H9 (cell line): Measurements from ENCODE around the gene OR2B2. TPM values are rescaled to one million over a fixed set of nuclear protein-coding genes. Genes with fewer than 3 reads are reported as not detected.

Source experiments
- DNase-seq: peaks from one replicate; pipeline ENCODE4 v3.0.0-alpha.2; 2017
- H2AFZ ChIP-seq: one replicate; pipeline ENCODE4 v1.6.1; 2013; ENCODE audit warnings: mild to moderate bottlenecking, low read length, control low read depth, moderate library complexity
- H2AK5ac ChIP-seq: 2 replicates; pipeline ENCODE4 v1.6.1; 2013; ENCODE audit warnings: low read length, control low read depth, mixed read lengths; ENCODE audit not compliant: insufficient read length
- H2BK120ac ChIP-seq: one replicate; pipeline ENCODE4 v1.6.1; 2013; ENCODE audit warnings: low read depth, mild to moderate bottlenecking, low read length, control low read depth, inconsistent platforms; ENCODE audit not compliant: poor library complexity, severe bottlenecking
- H2BK12ac ChIP-seq: 2 replicates; pipeline ENCODE4 v1.6.1; 2013; ENCODE audit warnings: low read length, control low read depth, mixed read lengths, low read depth; ENCODE audit not compliant: insufficient read length
- H2BK15ac ChIP-seq: 2 replicates; pipeline ENCODE4 v1.6.1; 2013; ENCODE audit warnings: low read depth, low read length, control low read depth
- H2BK20ac ChIP-seq: one replicate; pipeline ENCODE4 v1.6.1; 2013; ENCODE audit warnings: low read depth, mild to moderate bottlenecking, low read length, control low read depth, inconsistent platforms; ENCODE audit not compliant: poor library complexity, severe bottlenecking
- H2BK5ac ChIP-seq: 2 replicates; pipeline ENCODE4 v1.6.1; 2013; ENCODE audit warnings: low read length, control low read depth, mixed read lengths; ENCODE audit not compliant: insufficient read length
- H3K14ac ChIP-seq: 2 replicates; pipeline ENCODE4 v1.6.1; 2013; ENCODE audit warnings: low read length, control low read depth; ENCODE audit not compliant: insufficient read depth
- H3K18ac ChIP-seq: 2 replicates; pipeline ENCODE4 v1.6.1; 2013; ENCODE audit warnings: low read depth, mild to moderate bottlenecking, mixed read lengths, low read length, control low read depth; ENCODE audit not compliant: insufficient read length
- H3K23ac ChIP-seq: 2 replicates; pipeline ENCODE4 v1.6.1; 2013; ENCODE audit warnings: low read length, control low read depth, mixed read lengths, low read depth; ENCODE audit not compliant: insufficient read length
- H3K23me2 ChIP-seq: 2 replicates; pipeline ENCODE4 v1.6.1; 2013; ENCODE audit warnings: low read depth, mild to moderate bottlenecking, mixed read lengths, low read length, control low read depth; ENCODE audit not compliant: insufficient read length, poor library complexity, severe bottlenecking
- H3K27ac ChIP-seq: 2 replicates; pipeline ENCODE4 v1.5.1; 2013; ENCODE audit warnings: low read length, control low read depth, mixed read lengths, low read depth; ENCODE audit not compliant: insufficient read length
- H3K27me3 ChIP-seq: 2 replicates; pipeline ENCODE4 v1.6.1; 2013; ENCODE audit warnings: low read length, control low read depth, inconsistent platforms; ENCODE audit not compliant: insufficient read depth
- H3K4ac ChIP-seq: 2 replicates; pipeline ENCODE4 v1.6.1; 2013; ENCODE audit warnings: low read depth, mild to moderate bottlenecking, control low read depth, inconsistent platforms, low read length, moderate library complexity
- H3K4me1 ChIP-seq: 2 replicates; pipeline ENCODE4 v1.6.1; 2013; ENCODE audit warnings: low read length, control low read depth, inconsistent platforms; ENCODE audit not compliant: insufficient read depth
- H3K4me2 ChIP-seq: 2 replicates; pipeline ENCODE4 v1.6.1; 2013; ENCODE audit warnings: low read length, control low read depth, mixed read lengths; ENCODE audit not compliant: insufficient read length, insufficient read depth
- H3K56ac ChIP-seq: 2 replicates; pipeline ENCODE4 v1.6.1; 2013; ENCODE audit warnings: low read depth, mild to moderate bottlenecking, mixed read lengths, low read length, control low read depth; ENCODE audit not compliant: insufficient read length
- H3K79me1 ChIP-seq: 2 replicates; pipeline ENCODE4 v1.6.1; 2013; ENCODE audit warnings: low read depth, mild to moderate bottlenecking, moderate library complexity, low read length, control low read depth, inconsistent platforms; ENCODE audit not compliant: insufficient read depth, poor library complexity, severe bottlenecking
- H3K79me2 ChIP-seq: 2 replicates; pipeline ENCODE4 v1.6.1; 2013; ENCODE audit warnings: low read length, control low read depth, inconsistent platforms; ENCODE audit not compliant: insufficient read depth
- H3K9ac ChIP-seq: 2 replicates; pipeline ENCODE4 v1.6.1; 2013; ENCODE audit warnings: low read length, control low read depth, mixed read lengths; ENCODE audit not compliant: insufficient read length; ENCODE audit errors: extremely low read depth
- H3K9me3 ChIP-seq: one replicate; pipeline ENCODE4 v1.6.1; 2013; ENCODE audit warnings: low read depth, low read length, inconsistent platforms; ENCODE audit not compliant: control insufficient read depth
- H3T11ph ChIP-seq: one replicate; pipeline ENCODE4 v1.6.1; 2013; ENCODE audit warnings: mild to moderate bottlenecking, low read length, control low read depth, inconsistent platforms
- H4K20me1 ChIP-seq: one replicate; pipeline ENCODE4 v1.6.1; 2013; ENCODE audit not compliant: control insufficient read depth, insufficient read length, insufficient read depth
- H4K5ac ChIP-seq: 2 replicates; pipeline ENCODE4 v1.6.1; 2013; ENCODE audit warnings: low read depth, mild to moderate bottlenecking, mixed read lengths, low read length, control low read depth; ENCODE audit not compliant: insufficient read length
- H4K8ac ChIP-seq: replicated peaks from 2 replicates; pipeline ENCODE4 v1.6.1; 2013; ENCODE audit warnings: low read length, control low read depth, mixed read lengths, low read depth; ENCODE audit not compliant: insufficient read length
- H4K91ac ChIP-seq: 2 replicates; pipeline ENCODE4 v1.6.1; 2013; ENCODE audit warnings: low read depth, mild to moderate bottlenecking, moderate library complexity, mixed read lengths, low read length, control low read depth; ENCODE audit not compliant: insufficient read length
- H3K27ac Mint-ChIP-seq, 3 experiments: 2 replicates in 2 of 3; 3 replicates in 1 of 3; pipeline ENCODE4 v1.8.0; 2020 to 2021; ENCODE audit warnings: mixed read lengths in 3 of 3, mild to moderate bottlenecking in 1 of 3, moderate library complexity in 1 of 3
- H3K27me3 Mint-ChIP-seq: 2 replicates; pipeline ENCODE4 v1.8.0; 2021; ENCODE audit warnings: low read depth, mild to moderate bottlenecking, moderate library complexity, mixed read lengths
- H3K36me3 Mint-ChIP-seq, 3 experiments: 2 replicates in 2 of 3; 3 replicates in 1 of 3; pipeline ENCODE4 v1.8.0; 2020 to 2021; ENCODE audit warnings: low read depth in 3 of 3, mixed read lengths in 3 of 3; ENCODE audit not compliant: insufficient read depth in 1 of 3
- H3K4me1 Mint-ChIP-seq, 2 experiments: 2 replicates each; pipeline ENCODE4 v1.8.0; 2020; ENCODE audit warnings: mixed read lengths in 2 of 2
- H3K4me3 Mint-ChIP-seq, 2 experiments: 2 replicates in 1 of 2; 3 replicates in 1 of 2; pipeline ENCODE4 v1.8.0; 2020 to 2021; ENCODE audit warnings: mild to moderate bottlenecking in 2 of 2, mixed read lengths in 2 of 2, moderate library complexity in 1 of 2
- H3K9me3 Mint-ChIP-seq, 2 experiments: 2 replicates in 1 of 2; 3 replicates in 1 of 2; pipeline ENCODE4 v1.8.0; 2020; ENCODE audit warnings: mild to moderate bottlenecking in 2 of 2, mixed read lengths in 2 of 2, moderate library complexity in 1 of 2
- WGBS: extraction: QIAGEN DNeasy Blood & Tissue Kit; methylation state at CpG from one replicate; pipeline ENCODE4 v1.1.7; 2013; ENCODE audit warnings: missing lambda C conversion rate, low lambda C conversion rate, mixed read lengths; ENCODE audit not compliant: insufficient read length; ENCODE audit errors: extremely low coverage; 5-methylcytosine and 5-hydroxymethylcytosine counted together
- total RNA-seq: library from RNA; stranded (reverse); gene quantifications from 2 replicates; pipeline ENCODE4 v1.2.1, GENCODE V29; 2021
- TF ChIP-seq, protein P1 (sequence below): fragments of 200-600 bp; sonication (generic); conservative IDR thresholded peaks from 3 replicates; pipeline ENCODE4 v1.8.0; 2021; ENCODE audit warnings: antibody characterized with exemption, mild to moderate bottlenecking

Gene OR2B2
- total RNA-seq, 1 experiment from 2014 or later, result not detected

DNA sequence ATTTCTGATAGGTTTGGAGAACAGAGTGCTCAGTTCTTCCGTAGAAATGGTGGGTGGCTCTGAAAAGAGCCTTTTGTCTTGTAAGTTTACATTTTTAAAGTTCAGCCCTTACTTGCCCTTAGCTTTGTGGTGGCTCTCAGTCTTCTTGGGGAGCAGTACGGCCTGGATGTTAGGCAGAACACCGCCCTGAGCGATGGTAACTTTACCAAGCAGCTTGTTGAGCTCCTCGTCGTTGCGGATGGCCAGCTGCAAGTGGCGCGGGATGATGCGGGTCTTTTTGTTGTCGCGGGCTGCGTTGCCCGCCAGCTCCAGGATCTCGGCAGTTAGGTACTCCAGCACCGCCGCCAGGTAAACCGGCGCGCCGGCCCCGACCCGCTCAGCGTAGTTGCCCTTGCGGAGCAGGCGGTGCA lies 19.5 kb downstream of the OR2B2 start:
- H3K27me3 ChIP-seq, result no peaks in the 10 kb centered on the region
- H3K18ac ChIP-seq, result peak overlapping the region; percentile 79
- H3K4me2 ChIP-seq, result peak overlapping the region; percentile 62
- H4K91ac ChIP-seq, result no peak overlapping the region
- peak overlapping the region; percentile 99 to 100 (median 99) for H3K27ac Mint-ChIP-seq
- no peak overlapping the region for H2BK120ac ChIP-seq
- H3K4me1 ChIP-seq, result peaks cover 5% of the 10 kb centered on the region
- H3K9ac ChIP-seq, result peak overlapping the region; percentile 99
- peak overlapping the region; percentile 48 for H2BK5ac ChIP-seq
- H3K23ac ChIP-seq, result no peak overlapping the region
- no peak overlapping the region for H2BK15ac ChIP-seq
- H3K23me2 ChIP-seq, result peaks cover 19% of the 10 kb centered on the region
- H4K8ac ChIP-seq, result no peak overlapping the region
- no peaks in the 10 kb centered on the region for H3K79me2 ChIP-seq
- no peak overlapping the region for H4K5ac ChIP-seq
- WGBS, result no CpG with 5 or more reads among the region's 26 CpGs
- H2BK12ac ChIP-seq, result no peak overlapping the region
- H3T11ph ChIP-seq, result no peak overlapping the region
- H3K14ac ChIP-seq, result peak overlapping the region; percentile 83
- peaks cover 9% of the 10 kb centered on the region; the same call in 1 of the 2 replicates for H3K27me3 Mint-ChIP-seq
- peaks cover 0 to 3% of the 10 kb centered on the region in 2 experiments; a peak in 1 of 5 replicates for H3K9me3 Mint-ChIP-seq
- no peaks in the 10 kb centered on the region for H3K79me1 ChIP-seq
- H3K27ac ChIP-seq, result peak overlapping the region; percentile 91
- H3K9me3 ChIP-seq, result no peaks in the 10 kb centered on the region
- H3K56ac ChIP-seq, result peak overlapping the region; percentile 82
- no peak overlapping the region; the same call in 1 of the 2 replicates for H3K4ac ChIP-seq
- H3K36me3 Mint-ChIP-seq, result peaks cover 0 to 4% (median 3%) of the 10 kb centered on the region in 3 experiments; a peak in 3 of 7 replicates
- H2BK20ac ChIP-seq, result no peak overlapping the region
- no peak overlapping the region for H2AK5ac ChIP-seq
- DNase-seq, result no peak
- H3K4me3 Mint-ChIP-seq, result no peak overlapping the region
- no peaks in the 10 kb centered on the region for H4K20me1 ChIP-seq
- H2AFZ ChIP-seq, result no peak overlapping the region
- TF ChIP-seq, protein P1, sequence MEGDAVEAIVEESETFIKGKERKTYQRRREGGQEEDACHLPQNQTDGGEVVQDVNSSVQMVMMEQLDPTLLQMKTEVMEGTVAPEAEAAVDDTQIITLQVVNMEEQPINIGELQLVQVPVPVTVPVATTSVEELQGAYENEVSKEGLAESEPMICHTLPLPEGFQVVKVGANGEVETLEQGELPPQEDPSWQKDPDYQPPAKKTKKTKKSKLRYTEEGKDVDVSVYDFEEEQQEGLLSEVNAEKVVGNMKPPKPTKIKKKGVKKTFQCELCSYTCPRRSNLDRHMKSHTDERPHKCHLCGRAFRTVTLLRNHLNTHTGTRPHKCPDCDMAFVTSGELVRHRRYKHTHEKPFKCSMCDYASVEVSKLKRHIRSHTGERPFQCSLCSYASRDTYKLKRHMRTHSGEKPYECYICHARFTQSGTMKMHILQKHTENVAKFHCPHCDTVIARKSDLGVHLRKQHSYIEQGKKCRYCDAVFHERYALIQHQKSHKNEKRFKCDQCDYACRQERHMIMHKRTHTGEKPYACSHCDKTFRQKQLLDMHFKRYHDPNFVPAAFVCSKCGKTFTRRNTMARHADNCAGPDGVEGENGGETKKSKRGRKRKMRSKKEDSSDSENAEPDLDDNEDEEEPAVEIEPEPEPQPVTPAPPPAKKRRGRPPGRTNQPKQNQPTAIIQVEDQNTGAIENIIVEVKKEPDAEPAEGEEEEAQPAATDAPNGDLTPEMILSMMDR, result no peak
- peaks cover 33 to 36% of the 10 kb centered on the region in 2 experiments for H3K4me1 Mint-ChIP-seq
